ENCODE data around the gene IFRD2.

DNA sequence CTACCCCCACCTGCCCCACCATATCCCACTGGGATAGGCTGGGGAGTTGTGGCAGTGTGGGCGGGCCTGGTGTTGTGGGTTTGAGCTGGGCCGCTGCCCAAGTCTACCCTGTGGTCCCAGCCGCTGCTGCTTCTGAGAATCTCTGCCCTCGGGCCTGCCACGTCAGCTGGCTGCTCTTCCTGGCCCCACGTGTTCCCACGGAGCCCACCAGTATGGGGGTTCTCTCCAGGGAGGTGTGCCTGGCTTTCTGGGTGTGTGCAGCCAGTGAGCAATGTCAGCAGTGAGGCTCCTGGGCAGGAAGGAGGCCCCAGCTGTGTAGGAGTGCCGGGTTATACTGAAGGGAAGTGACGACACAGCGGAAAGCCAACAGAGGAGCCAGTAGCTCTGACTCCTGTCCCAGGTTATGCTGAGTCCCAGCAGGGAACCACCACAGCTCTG, 45.7 kb downstream of the IFRD2 start:
- TF ChIP-seq POLR2A (IDR thresholded peaks at IDR 0.05), result no peak
- TF ChIP-seq, protein P1, sequence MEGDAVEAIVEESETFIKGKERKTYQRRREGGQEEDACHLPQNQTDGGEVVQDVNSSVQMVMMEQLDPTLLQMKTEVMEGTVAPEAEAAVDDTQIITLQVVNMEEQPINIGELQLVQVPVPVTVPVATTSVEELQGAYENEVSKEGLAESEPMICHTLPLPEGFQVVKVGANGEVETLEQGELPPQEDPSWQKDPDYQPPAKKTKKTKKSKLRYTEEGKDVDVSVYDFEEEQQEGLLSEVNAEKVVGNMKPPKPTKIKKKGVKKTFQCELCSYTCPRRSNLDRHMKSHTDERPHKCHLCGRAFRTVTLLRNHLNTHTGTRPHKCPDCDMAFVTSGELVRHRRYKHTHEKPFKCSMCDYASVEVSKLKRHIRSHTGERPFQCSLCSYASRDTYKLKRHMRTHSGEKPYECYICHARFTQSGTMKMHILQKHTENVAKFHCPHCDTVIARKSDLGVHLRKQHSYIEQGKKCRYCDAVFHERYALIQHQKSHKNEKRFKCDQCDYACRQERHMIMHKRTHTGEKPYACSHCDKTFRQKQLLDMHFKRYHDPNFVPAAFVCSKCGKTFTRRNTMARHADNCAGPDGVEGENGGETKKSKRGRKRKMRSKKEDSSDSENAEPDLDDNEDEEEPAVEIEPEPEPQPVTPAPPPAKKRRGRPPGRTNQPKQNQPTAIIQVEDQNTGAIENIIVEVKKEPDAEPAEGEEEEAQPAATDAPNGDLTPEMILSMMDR (IDR thresholded peaks at IDR 0.05), result peak in 1 of 6 experiments; percentile 18
